Measurements from ENCODE around the gene REEP5.

- no peak for TF ChIP-seq CTCF (IDR thresholded peaks at IDR 0.05)
- TF ChIP-seq POLR2AphosphoS5 (IDR thresholded peaks at IDR 0.05): no peak
- no peak for TF ChIP-seq POLR2A (IDR thresholded peaks at IDR 0.05)
These were observed 11.1 kb upstream of the REEP5 start for GRCh38 chr5:112933105-112933504.

Data from stomach (tissue), 4 donors.